Measurements from ENCODE around the gene TEX47. TPM values are rescaled to one million over a fixed set of nuclear protein-coding genes. Genes with fewer than 3 reads are reported as not detected.

Gene TEX47
- total RNA-seq, 1 donor from 2014 or later: not detected

DNA sequence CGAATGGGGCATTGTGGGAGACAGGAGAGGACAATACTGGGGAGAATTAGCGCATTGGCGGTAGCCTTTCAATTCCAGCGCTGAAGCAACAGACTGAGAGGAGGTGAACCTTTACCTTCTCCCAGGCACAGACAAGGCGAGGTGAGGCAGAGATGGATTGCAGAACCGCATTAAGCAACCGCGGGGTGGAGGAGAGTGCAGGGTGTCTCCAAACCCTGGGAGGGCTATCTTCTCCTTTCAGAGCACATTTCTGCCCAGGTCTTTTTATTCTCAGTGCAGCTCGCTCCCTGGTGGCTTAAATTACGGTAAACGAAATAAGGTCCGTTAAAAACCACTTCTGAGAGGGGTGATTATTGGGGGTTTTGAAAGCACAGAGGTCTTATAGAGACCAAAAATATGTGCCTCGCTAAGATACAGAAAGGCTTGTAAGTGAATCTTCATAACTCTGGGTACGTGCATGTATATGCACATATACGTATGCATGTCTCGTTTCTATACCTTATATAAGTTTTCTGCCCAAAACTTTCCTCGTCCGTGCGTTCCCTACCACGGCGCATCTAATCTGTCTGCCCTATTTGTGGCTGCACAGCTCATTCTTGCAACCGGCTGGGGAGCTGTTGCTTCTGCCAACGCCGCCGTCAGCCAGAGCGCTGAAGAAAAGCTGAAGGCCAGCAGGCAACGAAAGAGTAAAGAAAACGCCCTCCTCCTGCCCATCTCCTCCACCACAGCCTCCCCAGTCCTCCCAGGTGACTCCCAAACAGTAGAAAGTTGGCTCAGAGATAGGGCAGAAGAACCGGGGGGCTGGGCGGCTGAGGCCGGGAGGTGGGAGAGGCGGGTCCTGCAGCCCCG lies 36.9 kb downstream of the TEX47 start:
- peak; percentile 53 for ATAC-seq (ENCODE audit: poor library complexity)
- intact Hi-C loops (cut with DNase I): no loop called here

DNA sequence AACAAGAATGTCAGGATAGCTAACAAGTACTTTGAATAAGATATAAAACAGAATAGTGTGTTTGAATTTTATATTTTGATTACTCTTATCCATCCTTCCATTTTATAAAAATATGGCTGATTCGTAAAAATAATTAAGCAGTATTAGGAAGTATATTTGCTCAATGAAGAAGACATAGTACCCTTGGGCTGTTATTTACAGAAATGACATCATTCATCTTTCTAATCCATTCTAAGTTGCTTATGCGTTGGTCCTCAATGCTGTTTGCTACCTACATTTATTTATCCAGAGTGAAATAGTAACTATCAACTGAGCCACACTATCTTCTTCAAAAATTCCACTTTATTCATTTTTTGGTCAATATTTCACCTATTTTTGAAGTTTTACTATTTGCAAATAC lies 38.2 kb downstream of the TEX47 start:
- no peak for DNase-seq
- intact Hi-C loops (cut with DNase I): no loop called here
- ATAC-seq (ENCODE audit: poor library complexity): no peak

More for the DNA sequence above, 36.9 kb downstream of the TEX47 start:
- DNase-seq: peak; percentile 55

DNA sequence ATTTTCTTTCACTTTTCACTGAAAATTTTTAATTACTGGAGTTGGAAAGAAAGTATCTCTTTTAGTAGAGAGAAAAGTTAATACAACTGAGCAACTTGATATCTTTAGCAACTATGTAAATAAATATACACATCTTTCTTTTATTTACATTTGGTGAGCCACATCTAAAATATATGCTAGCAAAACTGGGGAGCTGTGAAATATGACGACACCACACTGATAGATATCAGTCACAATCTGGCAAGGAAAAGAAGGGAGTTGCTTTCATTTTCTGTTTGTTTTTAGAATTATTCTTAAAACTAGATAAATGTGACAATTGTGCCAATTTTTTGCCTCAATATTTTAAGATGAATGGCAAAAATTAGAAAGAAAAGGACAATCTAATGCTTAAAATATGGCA lies 38.7 kb downstream of the TEX47 start:
- intact Hi-C loops (cut with DNase I): no loop called here
- ATAC-seq (ENCODE audit: poor library complexity) (no peak), DNase-seq (no peak)

DNA sequence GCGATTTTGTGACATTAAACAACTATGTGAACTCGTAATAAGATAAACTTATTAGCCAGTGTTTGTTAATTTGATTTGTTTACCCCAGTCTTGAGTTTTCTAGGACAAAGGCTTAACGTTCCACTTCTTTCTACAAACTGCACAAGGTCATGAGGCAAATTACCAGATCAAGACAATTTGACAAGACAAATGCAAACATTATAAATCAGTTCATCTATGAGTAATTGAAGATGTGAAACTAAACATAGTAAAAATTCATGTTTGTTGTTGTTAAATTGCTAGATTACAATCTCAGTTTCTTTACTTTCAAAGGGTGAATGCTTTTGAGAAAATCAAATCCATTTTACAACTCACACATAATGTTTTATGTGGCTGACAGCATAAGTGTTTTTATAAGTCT lies 49.4 kb downstream of the TEX47 start:
- ATAC-seq (ENCODE audit: poor library complexity) (no peak), DNase-seq (no peak)
- intact Hi-C loops (cut with DNase I): no loop called here

Other genes starting within 250 kb of the TEX47 start
- not detected for gene ZNF804B, start 36.0 kb downstream of the TEX47 start, total RNA-seq

All from Right ventricle myocardium superior (tissue), 1 donor.